GM18517 (cell line): ENCODE results near the gene THTPA.

ENCODE experiments used
- ATAC-seq: cut with Tn5 transposase; IDR thresholded peaks from one replicate; pipeline ENCODE4 v1.9.1; 2021; ENCODE audit warnings: mild to moderate bottlenecking, moderate library complexity; ENCODE audit not compliant: unreplicated experiment

Gene THTPA

DNA sequence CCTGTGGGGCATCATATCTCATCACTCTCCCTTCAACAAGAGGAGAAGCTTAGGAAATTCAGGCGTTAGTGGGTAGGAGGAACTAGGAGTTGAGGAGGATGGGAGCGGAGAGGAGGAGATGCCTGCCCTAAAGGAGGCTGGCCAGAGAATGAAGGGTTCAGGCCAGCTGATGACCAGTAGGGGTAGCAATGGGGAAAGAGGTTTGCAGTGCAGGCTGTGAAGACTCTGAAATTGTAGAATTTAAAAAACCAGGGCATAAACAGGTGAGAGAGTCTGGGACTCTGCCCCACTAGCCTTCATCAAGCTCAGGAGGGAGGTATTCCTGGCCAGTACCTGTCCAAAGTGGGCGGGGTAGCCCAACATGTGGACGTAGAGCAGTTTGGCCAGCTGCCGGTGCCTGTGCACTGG, 10.7 kb downstream of the THTPA start:
- no peak for ATAC-seq

DNA sequence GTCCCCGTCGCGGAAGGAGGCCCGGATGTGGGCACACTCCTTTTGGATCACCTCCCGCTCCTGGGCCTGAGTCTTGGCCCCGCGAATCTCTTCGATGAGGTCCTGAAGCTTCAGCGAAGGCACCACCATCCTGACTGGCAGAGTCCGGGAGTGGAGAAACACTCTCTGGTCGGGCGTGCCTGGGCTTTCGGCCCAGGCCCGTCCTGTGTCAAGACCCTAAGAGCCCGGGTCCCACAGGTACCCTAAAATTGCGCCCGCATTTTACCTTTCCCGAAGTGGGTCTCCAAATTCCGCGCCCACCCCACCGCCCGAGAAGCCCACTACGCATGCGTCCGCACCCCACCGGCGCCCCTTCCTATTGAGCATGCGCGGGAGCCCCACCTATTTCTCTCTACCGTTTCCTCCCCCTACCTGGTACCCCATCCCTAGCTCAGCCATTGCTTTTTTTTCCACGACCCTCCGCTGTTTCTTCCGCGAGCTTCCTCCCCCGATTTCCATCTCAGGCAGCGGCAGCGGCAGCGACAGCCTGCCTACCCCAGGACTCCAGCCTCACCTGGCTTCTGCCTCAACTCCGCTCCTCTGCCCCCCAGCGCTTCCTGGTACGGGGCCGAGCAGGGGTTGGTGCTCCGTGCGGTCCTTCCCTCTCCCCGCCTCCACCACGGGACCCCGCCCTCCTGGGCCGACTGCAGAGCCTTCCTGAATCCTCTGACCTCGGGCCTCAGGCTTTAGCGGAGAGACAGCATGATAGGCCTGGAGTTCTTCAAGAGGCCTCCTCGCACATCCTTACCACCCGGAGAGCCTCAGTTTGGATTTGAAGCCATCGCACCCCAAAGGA, 11.3 kb downstream of the THTPA start, which contains the start of gene AP1G2:
AP1G2 (minus strand) TSS at position 606 of the 835 bp plus-strand sequence; CDS start at position 129, 477 bp downstream.
- ATAC-seq = peak; percentile 82

DNA sequence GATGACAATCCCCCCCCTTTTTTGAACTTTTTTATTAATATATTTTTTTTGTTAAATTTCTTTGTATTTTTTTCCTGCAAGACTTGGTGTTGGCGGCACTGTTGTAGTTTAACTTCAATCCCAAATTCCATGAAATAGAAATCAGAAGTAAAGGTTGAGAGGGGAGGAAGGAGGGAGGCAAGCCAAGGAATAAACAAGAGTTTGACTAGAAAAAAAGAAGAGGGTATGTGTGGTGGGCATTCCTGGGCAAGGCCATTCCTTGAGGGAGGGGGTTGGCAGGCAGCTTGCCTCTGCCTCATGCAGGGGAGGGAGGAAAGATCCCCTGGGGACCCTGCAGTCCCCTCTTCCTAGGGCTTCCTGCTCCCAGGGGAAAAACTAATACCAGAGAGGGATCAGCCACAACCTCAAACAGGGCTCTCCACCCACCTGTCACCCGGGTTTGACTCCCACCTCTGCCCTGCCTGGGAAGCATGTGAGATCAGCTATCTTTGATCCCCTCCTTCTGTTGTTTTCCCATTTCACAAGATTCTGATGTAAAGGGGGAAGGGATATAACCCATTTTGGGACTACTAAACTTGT, 12.0 kb downstream of the THTPA start:
- no peak for ATAC-seq

DNA sequence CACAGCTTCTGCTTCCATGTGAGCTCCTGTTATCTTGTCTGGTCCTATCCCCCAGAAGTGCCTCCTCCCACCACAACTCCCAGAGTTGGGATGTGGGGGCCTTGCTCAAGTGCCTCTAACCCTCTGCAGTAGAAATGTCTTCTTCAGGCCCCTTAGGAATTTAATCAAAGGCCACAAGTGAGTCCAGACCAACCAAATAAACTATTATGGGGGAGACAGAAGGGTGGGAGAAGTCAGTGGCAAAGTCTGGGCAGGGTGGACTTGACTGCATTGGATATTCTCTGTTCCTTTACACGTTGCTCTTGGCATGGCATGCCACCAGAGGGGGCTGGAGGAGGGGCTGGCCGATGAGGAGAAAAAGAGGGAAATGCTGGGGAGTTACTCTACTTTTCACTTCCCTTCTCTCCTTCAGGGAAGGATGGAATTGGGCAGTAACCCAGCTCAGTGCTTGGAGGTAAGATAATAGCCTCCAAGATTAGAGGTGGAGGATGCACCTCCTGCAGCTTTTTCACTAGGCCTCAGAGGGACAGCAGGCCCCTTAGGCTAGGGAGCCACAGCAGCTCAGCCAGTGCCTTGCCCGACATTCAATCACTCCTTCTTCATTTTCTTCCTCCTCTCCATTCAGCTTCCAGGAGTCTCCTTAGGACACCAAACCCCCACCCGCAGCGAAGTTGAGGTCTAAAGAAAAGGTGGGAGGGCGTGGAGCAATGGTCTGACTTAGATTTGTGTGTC, 12.7 kb downstream of the THTPA start:
- no peak for ATAC-seq

DNA sequence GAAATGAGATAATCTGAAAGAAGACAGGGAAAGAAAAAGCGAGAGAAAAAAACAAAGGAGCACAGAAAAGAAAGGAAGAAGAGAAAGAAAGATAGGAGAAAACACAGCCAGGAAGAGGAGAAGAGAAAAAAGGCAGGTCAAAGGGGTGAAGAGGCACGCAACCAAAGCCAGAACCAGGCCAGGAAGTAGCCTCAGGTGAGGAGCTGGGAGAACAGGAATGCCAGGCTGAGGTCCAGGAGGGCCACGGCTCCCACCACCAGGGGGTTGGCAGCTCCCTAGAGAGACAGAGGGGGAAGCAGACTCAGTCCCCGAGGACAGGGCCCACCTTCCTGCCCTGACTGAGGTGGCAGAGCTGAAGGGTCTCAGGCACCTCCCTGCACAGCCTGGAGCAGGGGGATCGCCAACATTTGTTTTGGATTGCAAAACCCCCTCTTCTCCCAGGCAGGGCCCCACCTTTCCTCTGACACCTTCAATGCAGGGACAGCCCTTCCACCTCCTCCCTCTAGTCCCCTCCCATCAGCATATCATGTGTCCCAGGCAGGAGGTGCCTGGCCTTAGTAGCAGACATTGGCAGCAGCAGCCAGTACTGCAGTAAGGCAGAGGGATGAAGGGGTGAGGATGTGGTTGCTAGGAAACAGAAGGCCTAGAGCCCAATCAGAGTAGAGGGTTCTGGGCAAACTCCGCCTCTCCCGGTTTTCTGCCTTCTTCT, 13.5 kb downstream of the THTPA start:
- no peak for ATAC-seq

DNA sequence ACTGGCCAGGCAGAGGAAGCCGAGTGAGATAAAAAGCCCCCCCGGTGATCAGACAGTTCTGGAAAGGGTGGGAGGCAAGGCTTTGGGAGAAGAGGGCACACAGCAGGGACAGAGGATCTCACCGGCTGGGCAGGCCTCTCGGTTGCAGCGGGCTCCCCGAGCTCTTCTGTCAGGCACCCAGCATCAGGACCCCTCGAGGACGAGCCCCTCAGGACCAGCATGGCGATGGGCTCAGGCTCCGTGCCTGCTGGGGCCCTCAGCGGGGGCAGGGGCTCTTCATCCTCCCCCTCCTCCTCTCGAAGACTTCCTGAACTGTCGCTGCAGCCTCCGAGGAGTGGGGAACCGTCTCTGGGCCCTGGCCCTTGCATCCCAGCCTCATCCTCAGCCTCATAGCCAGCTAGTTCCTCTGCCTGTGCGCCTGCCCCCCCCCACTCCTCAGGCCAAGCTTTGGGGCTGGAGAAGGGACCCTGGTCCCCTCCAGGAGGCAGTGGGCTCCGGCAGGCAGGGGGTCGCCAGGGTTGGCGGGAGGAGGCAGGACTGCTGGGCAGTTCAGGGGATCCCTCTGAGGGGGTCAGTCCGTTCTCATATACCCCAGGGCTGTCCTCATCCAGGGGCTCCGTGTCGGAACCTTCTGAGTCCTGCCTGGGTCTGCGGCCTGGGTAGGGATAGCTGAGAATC, 14.9 kb downstream of the THTPA start:
- no peak for ATAC-seq

DNA sequence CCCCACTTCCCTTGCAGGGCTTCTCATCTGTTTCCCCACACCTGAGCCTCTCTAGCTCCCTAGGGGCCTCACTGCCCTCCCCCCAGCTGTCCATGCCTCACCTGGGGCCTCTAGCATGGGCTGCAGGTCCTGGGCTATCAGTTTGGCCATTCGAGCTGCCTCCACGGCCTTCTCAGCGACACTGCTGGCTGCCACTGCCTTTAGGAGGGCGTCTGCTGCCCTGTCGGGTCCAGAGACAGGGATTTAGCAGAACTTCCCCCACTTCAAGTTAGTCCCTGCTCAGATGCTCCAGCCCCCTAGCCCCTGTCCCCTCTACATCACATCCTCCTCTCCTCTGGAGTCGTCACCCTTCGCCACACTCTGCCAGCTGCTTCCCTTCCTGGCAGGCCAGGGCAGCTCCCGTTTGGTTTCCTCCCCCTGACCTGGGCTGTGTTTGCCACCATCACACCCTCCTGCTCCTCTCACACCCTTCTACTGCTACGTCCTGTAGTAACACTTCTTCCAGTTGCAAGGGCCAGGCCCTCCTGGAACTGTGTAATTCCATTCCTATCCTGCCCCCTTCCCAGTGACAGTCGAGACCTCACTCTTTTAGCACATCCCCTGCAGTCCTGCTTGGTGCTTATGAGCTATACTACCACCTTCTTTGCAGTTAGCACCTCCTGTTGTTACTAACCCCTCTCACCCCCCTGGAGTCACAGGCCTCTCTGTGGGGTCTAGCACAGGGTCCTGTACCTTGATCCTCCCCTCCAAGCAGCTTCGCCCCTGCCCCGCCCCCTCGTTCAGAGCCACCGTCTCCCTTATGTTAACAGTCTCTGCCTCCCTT, 15.8 kb downstream of the THTPA start:
- ATAC-seq = no peak

DNA sequence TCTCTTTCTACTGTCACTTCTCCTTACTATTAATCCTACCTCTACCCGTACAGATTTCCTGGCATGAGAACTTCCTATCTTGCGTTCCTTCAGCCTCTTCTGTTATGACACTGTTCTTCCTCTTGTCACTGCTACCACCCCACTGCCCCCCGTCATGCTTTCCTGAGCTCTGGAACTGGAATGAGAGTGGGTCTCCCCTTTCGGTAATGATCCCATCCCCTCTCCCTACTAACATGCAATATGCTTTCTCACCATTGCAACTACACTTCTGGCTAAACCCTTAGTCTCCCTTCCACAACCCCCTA, 16.4 kb downstream of the THTPA start:
- no peak for ATAC-seq

DNA sequence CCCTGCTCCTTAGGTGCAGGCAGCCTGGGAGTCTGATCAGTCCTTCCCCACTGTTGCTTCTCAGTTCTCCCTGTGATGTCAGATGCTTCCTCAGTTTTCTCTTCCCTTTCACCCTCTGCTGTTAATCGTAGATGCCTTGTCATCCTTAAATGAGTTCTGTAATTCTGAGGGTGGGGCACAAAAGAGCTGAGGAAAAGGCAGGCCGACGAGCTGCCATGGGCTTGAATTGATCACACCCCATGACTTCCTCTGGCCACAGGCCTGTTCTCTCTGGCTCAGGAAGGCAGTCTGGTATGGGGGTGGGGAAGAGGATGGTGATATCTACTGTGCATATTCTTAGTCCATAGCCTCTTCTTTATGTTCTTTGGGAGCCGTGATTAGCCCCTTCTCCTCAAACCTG, 16.8 kb downstream of the THTPA start:
- no peak for ATAC-seq

DNA sequence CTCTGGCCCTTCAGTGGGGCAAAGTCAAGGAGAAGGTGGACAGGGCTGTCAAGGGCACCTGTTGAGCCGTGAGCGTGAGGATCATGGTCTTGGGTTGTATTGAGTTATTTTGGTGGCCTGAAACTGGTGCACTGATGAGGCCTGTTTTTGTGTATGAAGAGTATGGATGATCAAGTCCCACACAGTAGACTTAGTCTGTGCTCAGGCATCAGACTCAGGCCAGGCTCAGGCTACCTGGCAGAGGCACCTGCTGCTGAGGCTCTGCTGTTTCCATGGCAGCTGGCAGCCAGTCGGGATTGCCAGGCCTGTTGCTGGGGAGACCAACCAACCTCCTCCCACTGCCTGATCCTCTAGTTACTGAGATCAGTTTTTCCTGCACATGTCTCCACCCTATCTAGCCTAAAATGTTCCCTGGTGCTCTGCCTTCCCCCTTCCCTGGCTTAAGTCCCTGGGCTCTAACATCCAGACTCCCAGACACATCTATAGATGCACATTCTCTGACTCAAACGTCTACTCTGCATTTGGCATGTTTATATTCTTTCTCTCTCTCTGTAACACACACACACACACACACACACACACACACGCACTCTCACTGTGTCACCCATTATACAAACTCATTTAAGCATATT, 17.4 kb downstream of the THTPA start:
- ATAC-seq = no peak

DNA sequence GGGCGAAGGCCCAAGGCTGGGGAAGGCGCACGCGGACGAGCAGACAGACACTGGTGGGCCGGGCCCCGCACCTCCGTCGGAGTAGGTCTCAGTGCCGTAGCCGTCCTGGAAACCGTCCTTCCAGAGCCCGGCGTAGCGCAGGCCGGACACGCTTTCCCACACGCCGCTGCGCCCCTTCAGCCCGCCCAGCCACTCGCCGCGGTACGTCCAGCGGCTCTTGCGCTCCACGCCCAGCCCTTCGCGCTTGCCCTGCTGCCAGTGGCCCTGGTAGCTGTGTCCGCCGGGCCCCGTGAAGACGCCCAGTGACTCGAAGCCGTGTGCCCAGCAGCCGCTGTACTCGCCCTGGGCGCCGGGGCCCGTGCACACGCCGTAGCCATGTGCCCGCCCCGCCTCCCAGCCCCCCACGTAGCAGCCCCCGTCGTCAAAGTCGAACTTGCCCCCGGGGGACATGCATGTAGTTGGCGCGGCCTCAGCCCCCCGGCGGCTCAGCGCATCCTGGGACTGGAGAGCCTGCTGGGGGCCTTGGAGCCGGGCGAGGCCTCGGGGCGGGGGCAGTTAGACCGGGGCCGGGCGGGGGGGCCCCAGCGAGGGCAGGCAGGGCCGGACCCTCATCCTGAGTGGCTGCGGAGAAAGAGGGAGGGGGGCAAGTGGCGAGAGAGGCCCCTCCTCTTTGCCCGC, 21.1 kb downstream of the THTPA start:
- no peak for ATAC-seq

DNA sequence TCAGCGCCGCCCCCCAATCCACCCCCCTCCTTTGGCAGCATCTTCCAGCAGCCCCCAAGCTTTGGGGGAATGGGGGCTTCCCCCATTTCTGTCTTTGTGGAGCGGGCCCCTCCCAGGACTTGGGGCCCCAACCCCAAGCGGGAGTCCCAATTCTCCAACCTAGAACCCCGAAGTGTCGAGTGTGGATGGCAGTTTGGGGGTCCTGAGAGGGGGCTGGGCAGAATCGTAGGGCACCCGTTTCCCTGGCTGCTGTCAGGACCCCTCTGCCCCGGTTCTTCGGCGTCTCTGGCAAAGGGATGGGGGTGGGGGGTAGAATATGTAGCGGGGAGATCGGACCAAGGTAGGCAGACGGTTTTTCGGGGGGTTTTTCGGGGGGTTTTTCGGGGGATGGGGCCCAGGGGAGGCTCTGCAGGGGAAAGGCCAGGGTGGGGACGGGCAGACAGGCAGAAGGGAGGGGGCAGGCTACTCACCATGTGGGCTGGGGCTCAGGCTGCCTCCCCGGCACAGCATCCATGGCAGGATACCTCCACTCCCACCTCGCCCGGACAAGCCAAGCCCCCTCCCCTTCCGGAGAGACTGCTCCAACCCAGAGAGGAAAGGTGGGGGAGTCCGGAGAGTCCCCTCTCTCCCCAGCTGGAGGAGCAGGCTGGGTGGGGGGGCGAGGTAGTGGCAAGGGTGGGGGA, 21.8 kb downstream of the THTPA start:
- no peak for ATAC-seq

DNA sequence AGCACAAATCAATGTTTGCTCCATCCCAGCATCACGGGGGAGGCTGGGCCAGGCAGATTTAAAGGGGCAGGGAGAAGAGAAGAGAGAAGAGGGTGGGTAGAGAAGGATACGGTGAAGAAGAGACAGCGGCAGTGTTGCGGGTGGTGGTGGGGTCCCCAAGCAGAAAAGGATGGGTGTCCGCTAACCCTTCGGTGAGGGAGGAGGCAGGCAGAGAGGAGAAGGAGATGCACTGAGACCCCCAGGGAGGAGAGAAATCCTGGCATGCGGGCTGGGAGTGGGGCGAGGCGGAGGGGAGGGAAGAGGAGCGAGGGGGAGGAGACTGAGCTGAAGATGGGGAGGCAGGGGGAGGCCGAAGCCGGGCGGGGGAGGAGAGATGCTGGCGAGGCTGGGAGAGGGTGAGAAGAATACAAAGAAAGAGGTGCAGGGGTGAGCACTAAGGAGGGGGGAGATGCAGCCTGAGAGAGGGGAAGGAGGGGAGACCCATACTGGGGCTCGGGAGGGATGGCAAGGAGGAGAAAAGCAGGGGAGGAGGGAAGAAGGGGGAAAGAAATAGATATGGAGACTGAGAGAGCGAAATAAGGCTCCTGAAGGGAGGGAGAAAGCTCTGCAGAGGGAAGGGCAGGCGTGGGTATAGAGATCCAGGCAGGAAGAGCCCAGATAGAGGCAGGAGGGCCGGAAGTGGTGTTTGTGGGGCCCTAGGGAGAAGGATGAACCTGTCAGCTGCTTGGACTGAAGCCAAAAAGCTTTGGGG, 22.7 kb downstream of the THTPA start, which contains the start of gene JPH4:
JPH4 (minus strand) TSS at position 231 of the 751 bp plus-strand sequence. CDS start 1,337 bp downstream, outside the sequence.
- no peak for ATAC-seq

DNA sequence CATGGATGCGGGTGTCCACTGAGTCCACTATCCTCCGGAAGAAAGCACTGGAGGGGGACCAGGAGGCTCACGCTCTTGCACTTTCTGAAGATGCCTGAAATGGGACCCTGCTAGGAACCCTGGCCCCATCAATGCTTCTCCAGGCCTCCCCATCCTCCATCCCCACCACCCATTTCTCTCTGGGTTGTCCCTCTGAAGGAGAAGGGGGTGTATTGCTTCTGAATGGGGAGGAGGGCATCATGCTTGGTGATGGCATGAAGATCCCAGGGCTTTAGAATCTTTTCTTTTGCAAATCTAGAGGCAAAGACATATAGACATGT, 23.2 kb downstream of the THTPA start:
- ATAC-seq = no peak

DNA sequence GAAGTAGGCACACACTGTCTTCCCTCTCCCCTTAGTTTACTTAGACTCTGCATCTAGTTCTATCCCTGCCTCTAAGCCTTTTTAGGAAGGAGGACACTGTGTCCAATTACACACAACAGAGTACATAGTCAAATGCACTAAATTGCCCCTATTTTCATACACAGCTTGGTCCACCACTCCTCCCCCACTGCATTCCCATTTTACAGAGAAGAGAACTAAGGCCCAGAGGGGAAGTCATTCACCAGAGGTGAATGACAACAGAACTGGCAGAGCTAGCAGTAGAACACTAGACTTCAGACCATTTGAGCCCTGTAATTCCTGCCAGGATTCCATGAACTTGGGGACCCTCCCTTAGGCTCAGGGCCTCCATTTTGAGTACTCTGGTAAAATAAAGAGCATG, 23.7 kb downstream of the THTPA start:
- no peak for ATAC-seq

DNA sequence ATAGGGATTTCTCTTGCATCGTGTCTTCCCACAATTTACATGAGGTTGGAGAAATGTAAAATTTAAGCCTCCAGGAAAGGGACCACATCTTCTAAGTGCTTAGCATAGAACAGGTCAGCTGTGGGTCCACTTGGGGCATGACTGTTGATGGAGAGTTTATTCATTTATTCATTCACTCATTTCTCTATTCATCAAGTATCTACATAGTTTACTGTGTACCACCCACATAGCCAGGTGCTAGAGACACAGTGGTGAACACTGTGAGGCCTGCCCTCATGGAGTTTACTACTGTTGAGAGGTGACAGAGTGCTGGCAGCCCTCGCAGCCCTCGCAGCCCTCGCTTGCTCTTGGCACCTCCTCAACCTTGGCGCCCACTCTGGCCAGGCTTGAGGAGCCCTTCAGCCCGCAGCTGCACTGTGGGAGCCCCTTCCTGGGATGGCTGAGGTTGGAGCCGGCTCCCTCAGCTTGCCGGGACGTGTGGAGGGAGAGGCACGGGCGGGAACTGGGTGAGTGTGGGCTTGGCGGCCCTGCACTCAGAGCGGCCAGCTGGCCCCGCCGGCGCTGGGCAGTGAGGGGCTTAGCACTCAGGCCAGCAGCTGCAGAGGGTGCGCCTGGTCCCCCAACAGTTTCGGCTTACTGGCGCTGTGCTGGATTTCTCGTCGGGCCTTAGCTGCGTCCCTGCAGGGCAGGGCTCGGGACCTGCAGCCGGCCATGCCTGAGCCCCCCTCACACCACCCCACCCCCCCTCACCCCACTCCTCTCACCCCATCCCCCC, 24.3 kb downstream of the THTPA start:
- ATAC-seq = no peak

DNA sequence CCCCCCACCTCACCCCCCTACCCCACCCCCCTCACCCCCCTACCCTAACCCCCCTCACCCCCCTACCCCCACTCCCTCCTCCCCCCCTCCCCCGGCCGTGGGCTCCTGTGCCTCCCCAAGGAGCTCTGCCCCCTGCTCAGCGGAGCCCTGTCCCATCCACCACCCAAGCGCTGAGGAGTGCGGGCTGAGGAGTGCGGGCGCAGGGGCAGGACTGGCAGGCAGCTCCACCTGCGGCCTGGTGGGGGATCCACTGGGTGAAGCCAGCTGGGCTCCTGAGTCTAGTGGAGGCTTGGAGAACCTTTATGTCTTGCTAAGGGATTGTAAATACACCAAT, 24.8 kb downstream of the THTPA start:
- no peak for ATAC-seq
